GM12878 (cell line): ENCODE results near the gene ADGRG2. TPM values are rescaled to one million over a fixed set of nuclear protein-coding genes. Genes with fewer than 3 reads are reported as not detected.

Experiments used
- ATAC-seq: fragments of 200-7000 bp; cut with Tn5 transposase; 3 replicates; pipeline ENCODE4 v1.9.1; 2020; ENCODE audit warnings: mild to moderate bottlenecking, moderate library complexity
- BruUV-seq: library from RNA; stranded (reverse); fragments of 400-500 nt; replicated peaks from 2 replicates; lab custom pipeline; 2021; lab: Mats Ljungman, UMichigan
- CTCF ChIA-PET: fragments of 300-600 bp; sonication (Branson Sonifier 250); formaldehyde crosslinking; extraction: SDS; loops from one replicate; lab custom pipeline; 2021; ENCODE audit warnings: inconsistent platforms; lab: Yijun Ruan, JAX
- POLR2A ChIA-PET: fragments of 350-600 bp; formaldehyde crosslinking; extraction: SDS; loops from one replicate; lab custom pipeline; 2021; ENCODE audit warnings: inconsistent platforms; lab: Charles Lee
- RAD21 ChIA-PET: fragments of 300-600 bp; sonication (Branson Sonifier 250); formaldehyde crosslinking; loops from one replicate; lab custom pipeline; 2023; ENCODE audit warnings: antibody characterized with exemption; ENCODE audit not compliant: unreplicated experiment; lab: Charles Lee
- SMC1A ChIA-PET: fragments of 300-600 bp; sonication (Branson Sonifier 250); formaldehyde crosslinking; loops from one replicate; lab custom pipeline; 2023; ENCODE audit not compliant: unreplicated experiment, uncharacterized antibody; lab: Charles Lee
- DNase-seq: peaks from one replicate; pipeline ENCODE4 v3.0.0-alpha.2; 2011; ENCODE audit warnings: low read depth, low spot score
- FAIRE-seq: peaks from 3 replicates; lab custom pipeline; 2011; peaks lifted over from hg19 to GRCh38; lab: Jason Lieb, UNC
- H2AFZ ChIP-seq: 2 replicates; pipeline ENCODE4 v1.6.0; 2011; ENCODE audit warnings: low read depth, low read length, control low read depth; ENCODE audit not compliant: control insufficient read depth
- H3K27ac ChIP-seq: 2 replicates; pipeline ENCODE4 v1.5.1; 2011; ENCODE audit warnings: control low read depth; ENCODE audit not compliant: control insufficient read depth, insufficient read depth
- H3K27me3 ChIP-seq, 2 experiments: replicated peaks in 1 of 2; 2 replicates each; pipeline versions ENCODE4 v1.6.0 to v1.6.1; 2011; ENCODE audit warnings: low read length in 1 of 2; ENCODE audit not compliant: control insufficient read depth in 2 of 2, insufficient read depth in 2 of 2
- H3K36me3 ChIP-seq, 2 experiments: 2 replicates each; pipeline ENCODE4 v1.5.1; 2011; ENCODE audit warnings: low read length in 1 of 2; ENCODE audit not compliant: control insufficient read depth in 2 of 2, insufficient read depth in 2 of 2
- H3K4me1 ChIP-seq: 2 replicates; pipeline ENCODE4 v1.6.1; 2011; ENCODE audit warnings: mild to moderate bottlenecking, low read length, moderate library complexity, mixed read lengths; ENCODE audit not compliant: control insufficient read depth, insufficient read depth
- H3K4me2 ChIP-seq: 2 replicates; pipeline ENCODE4 v1.6.0; 2011; ENCODE audit warnings: control low read depth; ENCODE audit not compliant: control insufficient read depth, insufficient read depth
- H3K4me3 ChIP-seq: fragments of 200-600 bp; sonication (generic); 2 replicates; pipeline ENCODE4 v1.5.1; 2016
- H3K79me2 ChIP-seq: 2 replicates; pipeline ENCODE4 v1.6.0; 2011; ENCODE audit warnings: low read length; ENCODE audit not compliant: control insufficient read depth, insufficient read depth
- H3K9ac ChIP-seq: 2 replicates; pipeline ENCODE4 v1.8.0; 2011; ENCODE audit warnings: low read length, control low read depth, mixed read lengths; ENCODE audit not compliant: control insufficient read depth, insufficient read depth
- H3K9me3 ChIP-seq: replicated peaks from 3 replicates; pipeline ENCODE4 v1.5.1; 2011; ENCODE audit warnings: mild to moderate bottlenecking, low read length; ENCODE audit not compliant: control insufficient read depth, insufficient read depth
- H4K20me1 ChIP-seq: 2 replicates; pipeline ENCODE4 v1.6.0; 2011; ENCODE audit not compliant: control insufficient read depth, insufficient read depth
- BCL11A ChIP-seq: IDR thresholded peaks from 2 replicates; pipeline ENCODE4 v1.6.1; 2011; ENCODE audit warnings: low read depth, low read length
- BCL3 ChIP-seq: IDR thresholded peaks from 2 replicates; pipeline ENCODE4 v1.6.1; 2011; ENCODE audit warnings: borderline replicate concordance, low read depth, mild to moderate bottlenecking, moderate library complexity, low read length; ENCODE audit not compliant: insufficient read depth, poor library complexity, severe bottlenecking
- CBX3 ChIP-seq: fragments of 200-600 bp; sonication (generic); IDR thresholded peaks from 2 replicates; pipeline ENCODE4 v1.6.1; 2016; ENCODE audit warnings: low read depth, borderline replicate concordance
- HDAC2 ChIP-seq: fragments of 200-600 bp; sonication (generic); IDR thresholded peaks from 2 replicates; pipeline ENCODE4 v1.6.1; 2017
- RUNX3 ChIP-seq: IDR thresholded peaks from 2 replicates; pipeline ENCODE4 v1.6.1; 2012; ENCODE audit warnings: low read length, inconsistent platforms
- SMAD5 ChIP-seq: IDR thresholded peaks from 2 replicates; pipeline ENCODE4 v1.6.1; 2016; ENCODE audit warnings: antibody characterized with exemption, low read depth
- WGBS: methylation state at CpG from one replicate; pipeline ENCODE4 v1.1.6; 2016; ENCODE audit warnings: low lambda C conversion rate; ENCODE audit not compliant: insufficient replicate concordance, insufficient coverage; ENCODE audit errors: missing lambda C conversion rate; 5-methylcytosine and 5-hydroxymethylcytosine counted together
- in situ Hi-C: fragments of 300-500 bp; cut with MboI; formaldehyde crosslinking; loops from 9 replicates; pipeline ENCODE4 v1.14.3; 2018; ENCODE audit warnings: mixed read lengths
- intact Hi-C: fragments of 100-400 bp; cut with micrococcal nuclease; formaldehyde crosslinking; loops from one replicate; pipeline ENCODE4 v1.14.2; 2022; ENCODE audit not compliant: unreplicated experiment
- polyA plus RNA-seq, 11 experiments: library from polyadenylated mRNA; depleted of rRNA in 4 of 11; unstranded in 6 of 11; stranded (reverse) in 5 of 11; fragments of >200 nt; fragmentation: Nextera tagmentation in 4 of 11; fragmentation: Illumina TruSeq in 1 of 11; extraction: Ambion mirVana in 4 of 11; extraction: Trizol in 1 of 11; gene quantifications; 1 replicate in 1 of 11; 2 replicates in 10 of 11; pipeline versions ENCODE4 v1.2.1 to v1.2.3, GENCODE V29; 2011 to 2016; ENCODE audit warnings: inconsistent platforms in 2 of 11, missing spikeins in 2 of 11, low read depth in 1 of 11
- total RNA-seq, 4 experiments: library from RNA; depleted of rRNA in 3 of 4; stranded (reverse); fragments of >200 nt in 3 of 4; fragmentation: Illumina TruSeq in 1 of 4; extraction: Trizol in 1 of 4; gene quantifications; 2 replicates each; pipeline versions ENCODE4 v1.2.1 to v1.2.3, GENCODE V29; 2013 to 2021

ADGRG2 gene
- total and polyA plus RNA-seq, 10 of the 15 experiments (the other 5 are each of a cell fraction or from before 2014, with no cell fraction given), result 0.02 to 0.29 (median 0.05) TPM; not detected in 5

DNA sequence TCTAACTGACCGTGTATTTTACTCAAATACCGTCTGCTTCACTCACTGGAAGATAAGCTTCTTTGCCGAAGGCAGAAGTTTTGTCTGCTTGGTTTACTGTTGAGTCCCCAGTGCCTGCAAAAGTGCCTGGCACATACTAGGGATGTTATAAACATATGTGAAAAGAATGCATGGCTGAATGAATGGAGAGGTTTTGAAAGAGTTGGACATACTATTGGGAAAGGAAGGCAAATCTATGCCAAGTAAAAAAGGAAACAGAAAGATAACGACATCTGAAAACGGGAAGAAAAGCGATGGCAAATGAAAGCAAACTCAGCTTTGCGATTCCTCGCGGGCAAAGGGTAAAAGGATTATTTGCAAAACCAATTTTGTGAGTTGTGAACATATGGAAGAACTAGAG is 21.7 kb downstream of the ADGRG2 start:
- in situ Hi-C loops (no loop called here), intact Hi-C loops (no loop called here)
- no peak overlapping the region for H3K27ac ChIP-seq
- ATAC-seq (no peak), FAIRE-seq (no peak), DNase-seq (no peak)
- no peaks in the 10 kb centered on the region for H3K36me3 ChIP-seq
- no peak overlapping the region for H3K4me2 ChIP-seq
- ChIA-PET CTCF (interaction anchor here (1.0 to 1.6 kb wide), 3 partner anchors 9 to 234 kb away, joined by 3 to 5 read pairs (median 4); no protein-coding TSS in a partner anchor), RAD21 (interaction anchor here (0.9 kb wide), 1 partner anchor 9 kb away, joined by 3 read pairs; no protein-coding TSS in a partner anchor), POLR2A (interaction anchor here (0.6 kb wide), 1 partner anchor 137 kb away, joined by 4 read pairs; no protein-coding TSS in a partner anchor), SMC1A (interaction anchor here (1.0 kb wide), 1 partner anchor 19 kb away, joined by 3 read pairs; no protein-coding TSS in a partner anchor)
- no peaks in the 10 kb centered on the region for H3K4me1 ChIP-seq
- no peak overlapping the region for H3K9ac ChIP-seq
- no peak overlapping the region for H2AFZ ChIP-seq
- BruUV-seq, result no TSS peak
- no peaks in the 10 kb centered on the region for H3K79me2 ChIP-seq
- H3K27me3 ChIP-seq, result no peaks in the 10 kb centered on the region
- H3K4me3 ChIP-seq, result no peak overlapping the region
- 50% methylated on average over 9 of the region's 9 CpGs for WGBS
- H3K9me3 ChIP-seq, result no peaks in the 10 kb centered on the region; the same call in 2 of the 3 replicates
- TF ChIP-seq SMAD5 (no peak), CBX3 (no peak), HDAC2 (no peak), BCL3 (no peak), RUNX3 (no peak), BCL11A (no peak)
- H4K20me1 ChIP-seq, result no peaks in the 10 kb centered on the region
